Skeletal muscle tissue (tissue), 4 donors: ENCODE data around the gene SHE. TPM values are rescaled to one million over a fixed set of nuclear protein-coding genes. Genes with fewer than 3 reads are reported as not detected.
A peak's percentile ranks its signal among the peaks of the same experiment; 100 is the strongest.

Experiments used
- H3K27ac ChIP-seq: one replicate; pipeline ENCODE4 v1.7.0; 2013; ENCODE audit warnings: mild to moderate bottlenecking, low read depth, low read length, inconsistent platforms
- H3K27me3 ChIP-seq, 3 donors: one replicate each; pipeline ENCODE4 v1.7.0; 2013; ENCODE audit warnings: low read length in 3 of 3; ENCODE audit not compliant: control insufficient read depth in 3 of 3, insufficient read depth in 3 of 3
- H3K36me3 ChIP-seq, 3 donors: one replicate each; pipeline ENCODE4 v1.7.0; 2013; ENCODE audit warnings: low read length in 3 of 3; ENCODE audit not compliant: control insufficient read depth in 3 of 3, insufficient read depth in 3 of 3
- H3K4me1 ChIP-seq, 3 donors: one replicate each; pipeline ENCODE4 v1.7.0; 2013; ENCODE audit warnings: low read length in 3 of 3, mild to moderate bottlenecking in 3 of 3; ENCODE audit not compliant: control insufficient read depth in 3 of 3, insufficient read depth in 3 of 3
- H3K4me3 ChIP-seq, 3 donors: one replicate each; pipeline ENCODE4 v1.7.0; 2013; ENCODE audit warnings: low read length in 3 of 3
- H3K9ac ChIP-seq, 3 donors: one replicate each; pipeline ENCODE4 v1.7.0; 2013; ENCODE audit warnings: low read length in 3 of 3, mild to moderate bottlenecking in 3 of 3, moderate library complexity in 2 of 3, low read depth in 1 of 3
- H3K9me3 ChIP-seq, 3 donors: one replicate each; pipeline ENCODE4 v1.7.0; 2013; ENCODE audit warnings: low read length in 3 of 3; ENCODE audit not compliant: control insufficient read depth in 3 of 3
- total RNA-seq: library from RNA; depleted of rRNA; stranded (reverse); fragments of >200 nt; gene quantifications from one replicate; pipeline ENCODE4 v1.2.3, GENCODE V29; 2014
- donor health status: Osteomylitis.

The SHE gene
- total RNA-seq, 1 donor from 2014 or later: 8.4 TPM

DNA sequence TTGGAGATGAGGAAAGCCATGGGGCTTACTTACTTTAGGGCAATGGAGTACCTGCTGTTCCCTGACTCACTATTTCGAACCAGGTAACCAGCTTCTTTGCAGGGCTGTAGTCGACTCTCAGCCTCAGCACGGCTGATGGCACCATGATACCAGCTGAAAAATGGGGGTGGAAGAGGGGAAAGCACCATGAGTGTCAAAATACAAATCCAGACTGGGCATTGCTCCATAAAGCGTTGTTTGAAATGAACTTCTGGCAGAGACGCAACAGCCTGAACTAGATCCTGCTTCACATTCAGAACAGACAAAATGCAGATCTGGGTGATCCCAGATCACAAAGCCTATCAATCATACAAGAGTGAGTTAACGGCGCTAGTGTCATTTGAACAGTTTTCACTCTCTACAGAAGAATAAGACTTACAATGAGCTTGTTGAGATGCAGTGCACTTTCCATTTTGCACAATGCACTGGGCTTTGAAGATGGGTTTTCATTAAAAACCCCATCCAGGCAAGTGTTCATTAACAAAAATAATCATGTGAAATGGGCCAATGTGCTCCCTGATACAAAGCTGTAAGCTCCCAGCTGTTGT lies 16.2 kb downstream of the SHE start:
- peaks cover 2 to 8% (median 4%) of the 10 kb centered on the region in 3 donors for H3K27me3 ChIP-seq
- H3K27ac ChIP-seq: peak overlapping the region; percentile 21
- peaks cover 5 to 13% (median 9%) of the 10 kb centered on the region in 3 donors for H3K36me3 ChIP-seq
- H3K4me1 ChIP-seq: peaks cover 13 to 24% (median 18%) of the 10 kb centered on the region in 3 donors
- no peak overlapping the region for H3K4me3 ChIP-seq
- no peaks in the 10 kb centered on the region for H3K9me3 ChIP-seq
- H3K9ac ChIP-seq: peak overlapping the region in 2 of 3 donors; percentile 1 to 8

GRCh38 chr1:154485106-154485505 lies 17.1 kb downstream of the SHE start:
- Histone ChIP-seq H3K27me3 (peaks cover 0 to 4% (median 2%) of the 10 kb centered on the region in 3 donors), H3K9me3 (no peaks in the 10 kb centered on the region), H3K27ac (peak overlapping the region; percentile 21), H3K4me1 (peaks cover 13 to 22% (median 15%) of the 10 kb centered on the region in 3 donors), H3K9ac (no peak overlapping the region), H3K36me3 (peaks cover 5 to 13% (median 9%) of the 10 kb centered on the region in 3 donors), H3K4me3 (no peak overlapping the region)

- peaks cover 10 to 15% (median 15%) of the 10 kb centered on the region in 3 donors for H3K4me1 ChIP-seq
- peak overlapping the region; percentile 65 for H3K27ac ChIP-seq
- H3K9me3 ChIP-seq: no peaks in the 10 kb centered on the region
- peaks cover 5 to 13% (median 9%) of the 10 kb centered on the region in 3 donors for H3K36me3 ChIP-seq
- H3K27me3 ChIP-seq: peaks cover 0 to 3% (median 0%) of the 10 kb centered on the region in 3 donors
- no peak overlapping the region for H3K4me3 ChIP-seq
- no peak overlapping the region for H3K9ac ChIP-seq
Observed at GRCh38 chr1:154483941-154484803, 18.0 kb downstream of the SHE start.

GRCh38 chr1:154481053-154481452 lies 21.2 kb downstream of the SHE start:
- no peaks in the 10 kb centered on the region for H3K9me3 ChIP-seq
- no peaks in the 10 kb centered on the region for H3K27me3 ChIP-seq
- peaks cover 1 to 11% (median 3%) of the 10 kb centered on the region in 3 donors for H3K36me3 ChIP-seq
- H3K4me1 ChIP-seq: peaks cover 5 to 12% (median 8%) of the 10 kb centered on the region in 3 donors
- H3K27ac ChIP-seq: no peak overlapping the region
- H3K4me3 ChIP-seq: no peak overlapping the region
- no peak overlapping the region for H3K9ac ChIP-seq

DNA sequence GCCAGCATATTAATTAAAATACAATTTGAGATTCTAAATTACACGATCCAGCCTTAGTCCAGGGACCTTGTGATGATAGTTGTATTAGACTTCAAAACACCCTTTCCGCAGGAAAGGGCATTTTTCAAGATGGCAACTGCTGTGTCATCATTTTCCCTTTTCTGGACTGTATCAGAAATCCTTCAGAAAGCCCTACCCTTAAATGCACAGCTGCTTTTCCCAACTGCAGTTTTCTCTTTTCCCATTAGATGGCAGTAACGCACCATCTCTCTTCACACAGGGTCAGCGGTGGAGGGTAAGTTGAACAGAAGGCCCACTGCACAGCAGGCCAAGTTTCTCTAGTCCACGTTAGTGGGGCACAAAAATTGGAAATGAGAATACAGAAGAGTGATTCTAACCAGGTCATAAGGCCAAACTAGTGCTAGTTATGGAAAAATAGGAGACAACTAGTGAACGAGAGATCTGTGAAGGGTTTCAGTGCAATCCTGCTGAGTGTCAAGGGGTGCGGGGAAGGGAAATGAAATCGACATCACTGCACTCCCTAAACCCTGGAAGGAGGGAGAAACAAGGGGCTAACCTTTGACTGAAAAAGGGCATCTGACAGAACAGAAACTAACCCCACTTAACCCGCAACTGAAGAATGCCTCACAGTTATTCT lies 22.3 kb downstream of the SHE start:
- H3K27ac ChIP-seq: no peak overlapping the region
- H3K4me3 ChIP-seq: no peak overlapping the region
- H3K27me3 ChIP-seq: no peaks in the 10 kb centered on the region
- H3K4me1 ChIP-seq: peaks cover 0 to 6% (median 2%) of the 10 kb centered on the region in 3 donors
- no peaks in the 10 kb centered on the region for H3K9me3 ChIP-seq
- no peak overlapping the region for H3K9ac ChIP-seq
- peaks cover 0 to 8% (median 0%) of the 10 kb centered on the region in 3 donors for H3K36me3 ChIP-seq

- Histone ChIP-seq H3K9ac (no peak overlapping the region), H3K27ac (no peak overlapping the region), H3K27me3 (no peaks in the 10 kb centered on the region), H3K4me1 (peaks cover 0 to 2% (median 0%) of the 10 kb centered on the region in 3 donors), H3K9me3 (no peaks in the 10 kb centered on the region), H3K36me3 (peaks cover 0 to 3% (median 0%) of the 10 kb centered on the region in 3 donors), H3K4me3 (no peak overlapping the region)
Observed at GRCh38 chr1:154478639-154479038, 23.6 kb downstream of the SHE start.

DNA sequence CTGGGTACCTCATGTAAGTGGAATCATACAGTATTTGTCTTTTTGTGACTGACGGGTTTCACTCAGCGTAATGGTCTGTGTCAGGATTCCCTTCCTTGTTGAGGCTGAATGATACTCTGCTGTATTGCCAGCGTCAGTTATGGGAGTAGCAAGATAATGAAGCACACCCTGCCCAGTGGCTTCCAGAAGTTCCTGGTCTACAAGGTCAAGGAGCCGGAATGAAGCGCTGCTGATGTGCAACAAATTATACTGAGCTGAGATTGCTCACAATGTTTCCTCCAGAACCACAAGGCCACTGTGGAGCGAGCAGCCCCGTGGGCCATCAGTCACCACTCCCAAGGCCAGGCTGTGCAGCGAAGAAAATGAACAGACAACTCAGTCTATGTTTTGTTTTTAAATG lies 24.2 kb downstream of the SHE start:
- H3K9me3 ChIP-seq: no peaks in the 10 kb centered on the region
- no peak overlapping the region for H3K27ac ChIP-seq
- H3K4me1 ChIP-seq: peaks cover 0 to 2% (median 0%) of the 10 kb centered on the region in 3 donors
- no peaks in the 10 kb centered on the region for H3K27me3 ChIP-seq
- H3K4me3 ChIP-seq: no peak overlapping the region
- no peaks in the 10 kb centered on the region for H3K36me3 ChIP-seq
- H3K9ac ChIP-seq: no peak overlapping the region

- H3K36me3 ChIP-seq: peaks cover 0 to 3% (median 0%) of the 10 kb centered on the region in 3 donors
- no peak overlapping the region for H3K27ac ChIP-seq
- no peak overlapping the region for H3K4me3 ChIP-seq
- no peaks in the 10 kb centered on the region for H3K27me3 ChIP-seq
- no peak overlapping the region for H3K9ac ChIP-seq
- peaks cover 0 to 2% (median 0%) of the 10 kb centered on the region in 3 donors for H3K4me1 ChIP-seq
- no peaks in the 10 kb centered on the region for H3K9me3 ChIP-seq
Observed at GRCh38 chr1:154476791-154477190, 25.4 kb downstream of the SHE start.

DNA sequence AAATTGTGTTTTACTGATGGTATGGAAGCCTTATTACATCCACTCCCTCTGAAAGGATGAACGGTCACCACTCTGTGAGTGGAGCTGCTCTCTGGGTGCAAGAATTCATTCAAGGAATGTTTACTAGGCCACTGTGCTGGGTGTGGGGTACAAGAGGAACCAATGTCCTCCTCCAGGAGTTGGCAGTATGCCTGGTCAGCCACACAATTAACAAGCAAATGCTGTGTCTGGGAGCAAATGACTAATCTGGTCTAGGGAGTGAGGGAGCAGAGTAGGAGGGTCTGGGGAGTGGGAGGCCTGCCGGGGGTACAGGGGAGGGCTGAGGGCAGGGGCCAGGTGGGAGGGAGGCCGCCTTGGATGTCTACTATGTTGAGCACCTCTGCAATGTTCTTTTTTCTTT lies 27.4 kb downstream of the SHE start:
- no peak overlapping the region for H3K4me3 ChIP-seq
- H3K9me3 ChIP-seq: no peaks in the 10 kb centered on the region
- H3K36me3 ChIP-seq: peaks cover 1 to 3% (median 2%) of the 10 kb centered on the region in 3 donors
- no peak overlapping the region for H3K27ac ChIP-seq
- no peaks in the 10 kb centered on the region for H3K27me3 ChIP-seq
- no peaks in the 10 kb centered on the region for H3K4me1 ChIP-seq
- H3K9ac ChIP-seq: no peak overlapping the region
